Activated naive CD4-positive, alpha-beta T cell treated with anti-CD3 and anti-CD28 coated beads, Interleukin-2, amount 50 U/mL, for 72 hours (primary cell): ENCODE data around the gene SPG21. TPM values are rescaled to one million over a fixed set of nuclear protein-coding genes. Genes with fewer than 3 reads are reported as not detected.

ENCODE experiments used
- ATAC-seq, 2 donors: fragments of 150-1000 bp; cut with Tn5 transposase; 2 replicates each; pipeline ENCODE4 v1.10.0; 2021; ENCODE audit warnings: mild to moderate bottlenecking in 2 of 2, moderate library complexity in 2 of 2
- DNase-seq, 2 donors: peaks; one replicate each; pipeline ENCODE4 v3.0.0; 2021 to 2022; ENCODE audit warnings: low spot score in 2 of 2
- H3K27ac Mint-ChIP-seq, 2 donors: one replicate each; pipeline ENCODE4 v1.8.0; 2022; ENCODE audit warnings: mild to moderate bottlenecking in 2 of 2, mixed read lengths in 2 of 2
- H3K36me3 Mint-ChIP-seq, 2 donors: one replicate each; pipeline ENCODE4 v1.8.0; 2022; ENCODE audit warnings: mixed read lengths in 2 of 2
- H3K9me3 Mint-ChIP-seq, 2 donors: one replicate each; pipeline ENCODE4 v1.8.0; 2022; ENCODE audit warnings: mixed read lengths in 2 of 2
- total RNA-seq, 2 donors: library from RNA; stranded (reverse); gene quantifications; one replicate each; pipeline ENCODE4 v1.2.3, GENCODE V29; 2022

The SPG21 gene
- total RNA-seq, 2 donors from 2014 or later, result 67.1 to 90.4 TPM

- DNase-seq (no peak), ATAC-seq (no peak)
- no peak overlapping the region for H3K27ac Mint-ChIP-seq
- peaks cover 13 to 19% of the 10 kb centered on the region in 2 donors for H3K36me3 Mint-ChIP-seq
- H3K9me3 Mint-ChIP-seq, result peaks cover 3 to 7% of the 10 kb centered on the region in 2 donors
Measured at GRCh38 chr15:64959128-64959527, 30.6 kb downstream of the SPG21 start.

- no peak for DNase-seq
- H3K36me3 Mint-ChIP-seq, result peaks cover 0 to 7% of the 10 kb centered on the region in 2 donors
- peaks cover 7 to 27% of the 10 kb centered on the region in 2 donors for H3K9me3 Mint-ChIP-seq
- H3K27ac Mint-ChIP-seq, result peak overlapping the region; percentile 48 to 86
- no peak for ATAC-seq
Measured at GRCh38 chr15:64954395-64954794, 35.3 kb downstream of the SPG21 start.

GRCh38 chr15:64951777-64952418 is 37.8 kb downstream of the SPG21 start:
- peaks cover 0 to 7% of the 10 kb centered on the region in 2 donors for H3K36me3 Mint-ChIP-seq
- ATAC-seq (no peak), DNase-seq (no peak)
- H3K27ac Mint-ChIP-seq, result peak overlapping the region in 1 of 2 donors; percentile 86
- H3K9me3 Mint-ChIP-seq, result peaks cover 7 to 27% of the 10 kb centered on the region in 2 donors

GRCh38 chr15:64950888-64951287 is 38.8 kb downstream of the SPG21 start:
- H3K27ac Mint-ChIP-seq, result peak overlapping the region in 1 of 2 donors; percentile 86
- peaks cover 0 to 7% of the 10 kb centered on the region in 2 donors for H3K36me3 Mint-ChIP-seq
- H3K9me3 Mint-ChIP-seq, result peaks cover 7 to 27% of the 10 kb centered on the region in 2 donors
- ATAC-seq (no peak), DNase-seq (no peak)

- H3K27ac Mint-ChIP-seq, result peak overlapping the region in 1 of 2 donors; percentile 19
- H3K9me3 Mint-ChIP-seq, result peaks cover 7 to 25% of the 10 kb centered on the region in 2 donors
- peak in 1 of 2 donors; percentile 24 for ATAC-seq
- no peak for DNase-seq
- no peaks in the 10 kb centered on the region for H3K36me3 Mint-ChIP-seq
Measured at GRCh38 chr15:64949383-64950186, 40.1 kb downstream of the SPG21 start.

- DNase-seq (no peak), ATAC-seq (no peak)
- H3K36me3 Mint-ChIP-seq, result no peaks in the 10 kb centered on the region
- peak overlapping the region in 1 of 2 donors; percentile 34 for H3K27ac Mint-ChIP-seq
- peaks cover 2 to 18% of the 10 kb centered on the region in 2 donors for H3K9me3 Mint-ChIP-seq
Measured at GRCh38 chr15:64948916-64949315, 40.8 kb downstream of the SPG21 start.

GRCh38 chr15:64947211-64947610 is 42.5 kb downstream of the SPG21 start:
- no peak for ATAC-seq
- Mint-ChIP-seq H3K27ac (peak overlapping the region in 1 of 2 donors; percentile 33), H3K36me3 (no peaks in the 10 kb centered on the region), H3K9me3 (peaks cover 0 to 4% of the 10 kb centered on the region in 2 donors)
- no peak for DNase-seq

GRCh38 chr15:64944961-64945360 is 44.8 kb downstream of the SPG21 start:
- DNase-seq, result no peak
- no peak for ATAC-seq
- no peaks in the 10 kb centered on the region for H3K9me3 Mint-ChIP-seq
- no peaks in the 10 kb centered on the region for H3K36me3 Mint-ChIP-seq
- H3K27ac Mint-ChIP-seq, result no peak overlapping the region

- H3K27ac Mint-ChIP-seq, result peak overlapping the region in 1 of 2 donors; percentile 21
- DNase-seq, result no peak
- H3K36me3 Mint-ChIP-seq, result no peaks in the 10 kb centered on the region
- ATAC-seq, result no peak
- no peaks in the 10 kb centered on the region for H3K9me3 Mint-ChIP-seq
Measured at GRCh38 chr15:64943512-64944225, 46.0 kb downstream of the SPG21 start.

- Mint-ChIP-seq H3K9me3 (no peaks in the 10 kb centered on the region), H3K36me3 (no peaks in the 10 kb centered on the region), H3K27ac (no peak overlapping the region)
- DNase-seq, result no peak
- ATAC-seq, result no peak
Measured at GRCh38 chr15:64942356-64942755, 47.4 kb downstream of the SPG21 start.

GRCh38 chr15:64938192-64938591 is 51.5 kb downstream of the SPG21 start:
- ATAC-seq, result no peak
- Mint-ChIP-seq H3K9me3 (no peaks in the 10 kb centered on the region), H3K27ac (no peak overlapping the region), H3K36me3 (no peaks in the 10 kb centered on the region)
- no peak for DNase-seq

- no peaks in the 10 kb centered on the region for H3K9me3 Mint-ChIP-seq
- no peak overlapping the region for H3K27ac Mint-ChIP-seq
- no peak for DNase-seq
Measured at GRCh38 chr15:64934023-64934422, 55.7 kb downstream of the SPG21 start.

GRCh38 chr15:64931381-64931780 is 58.3 kb downstream of the SPG21 start:
- H3K9me3 Mint-ChIP-seq, result no peaks in the 10 kb centered on the region
- no peaks in the 10 kb centered on the region for H3K36me3 Mint-ChIP-seq
- DNase-seq (no peak), ATAC-seq (no peak)
- H3K27ac Mint-ChIP-seq, result no peak overlapping the region

More at GRCh38 chr15:64934023-64934422, 55.7 kb downstream of the SPG21 start:
- no peaks in the 10 kb centered on the region for H3K36me3 Mint-ChIP-seq
- ATAC-seq, result no peak

GRCh38 chr15:64930778-64931371 is 58.8 kb downstream of the SPG21 start:
- no peaks in the 10 kb centered on the region for H3K9me3 Mint-ChIP-seq
- ATAC-seq (no peak), DNase-seq (no peak)
- H3K27ac Mint-ChIP-seq, result peak overlapping the region in 1 of 2 donors; percentile 36
- H3K36me3 Mint-ChIP-seq, result no peaks in the 10 kb centered on the region

- Mint-ChIP-seq H3K27ac (no peak overlapping the region), H3K36me3 (no peaks in the 10 kb centered on the region), H3K9me3 (no peaks in the 10 kb centered on the region)
- ATAC-seq, result no peak
- no peak for DNase-seq
Measured at GRCh38 chr15:64930019-64930652, 59.6 kb downstream of the SPG21 start.

- Mint-ChIP-seq H3K27ac (no peak overlapping the region), H3K9me3 (no peaks in the 10 kb centered on the region), H3K36me3 (no peaks in the 10 kb centered on the region)
- ATAC-seq (no peak), DNase-seq (no peak)
Measured at GRCh38 chr15:64928626-64929220, 61.0 kb downstream of the SPG21 start.
